LNCaP clone FGC (cell line): ENCODE data around the gene MIAT.

ENCODE experiments used
- DNase-seq: peaks from one replicate; pipeline ENCODE4 v3.0.0-alpha.2; 2011; ENCODE audit warnings: low read depth
- H3K4me3 ChIP-seq: 2 replicates; pipeline ENCODE4 v1.5.1; 2011; ENCODE audit warnings: mild to moderate bottlenecking, low read depth, low read length, control low read depth
- CTCF ChIP-seq: IDR thresholded peaks from 2 replicates; pipeline ENCODE4 v1.5.1; 2012; ENCODE audit warnings: mild to moderate bottlenecking; ENCODE audit not compliant: control insufficient read depth, insufficient read depth; ENCODE audit errors: extremely low read depth

The MIAT gene

GRCh38 chr22:26722159-26722558, 64.8 kb downstream of the MIAT start:
- TF ChIP-seq CTCF, result no peak
- no peak for DNase-seq
- no peak overlapping the region for H3K4me3 ChIP-seq

- TF ChIP-seq CTCF, result no peak
- H3K4me3 ChIP-seq, result no peak overlapping the region
- DNase-seq, result no peak
Measured at GRCh38 chr22:26724414-26724813, 67.0 kb downstream of the MIAT start.

- H3K4me3 ChIP-seq, result no peak overlapping the region
- no peak for DNase-seq
- TF ChIP-seq CTCF, result no peak
Measured at GRCh38 chr22:26725012-26725676, 67.8 kb downstream of the MIAT start.
